Progenitor cell of endocrine pancreas (in vitro differentiated cells): Measurements from ENCODE around the gene TMEM17. TPM values are rescaled to one million over a fixed set of nuclear protein-coding genes. Genes with fewer than 3 reads are reported as not detected.

ENCODE experiments used
- DNase-seq: peaks from one replicate; pipeline ENCODE4 v3.0.0; 2021; ENCODE audit warnings: low spot score; ENCODE audit not compliant: unreplicated experiment
- H3K27ac Mint-ChIP-seq: 2 replicates; pipeline ENCODE4 v1.8.0; 2021; ENCODE audit warnings: mild to moderate bottlenecking, moderate library complexity, mixed read lengths
- H3K27me3 Mint-ChIP-seq: 2 replicates; pipeline ENCODE4 v1.8.0; 2021; ENCODE audit warnings: mixed read lengths
- H3K36me3 Mint-ChIP-seq: 2 replicates; pipeline ENCODE4 v1.8.0; 2022; ENCODE audit warnings: mixed read lengths; ENCODE audit not compliant: insufficient read depth
- H3K4me1 Mint-ChIP-seq: 2 replicates; pipeline ENCODE4 v1.8.0; 2021; ENCODE audit warnings: low read depth, mixed read lengths
- H3K4me3 Mint-ChIP-seq: 2 replicates; pipeline ENCODE4 v1.8.0; 2021; ENCODE audit warnings: low read depth, mild to moderate bottlenecking, moderate library complexity, mixed read lengths
- H3K9me3 Mint-ChIP-seq: 2 replicates; pipeline ENCODE4 v1.8.0; 2021; ENCODE audit warnings: low read depth, mixed read lengths
- total RNA-seq: library from RNA; stranded (reverse); gene quantifications from 2 replicates; pipeline ENCODE4 v1.2.1, GENCODE V29; 2021
- TF ChIP-seq, protein P1 (sequence below): fragments of 200-600 bp; sonication (generic); IDR thresholded peaks from one replicate; pipeline ENCODE4 v1.5.0; 2021; ENCODE audit warnings: antibody characterized with exemption, mild to moderate bottlenecking; ENCODE audit not compliant: unreplicated experiment

Gene TMEM17
- total RNA-seq, 1 donor from 2014 or later, result 5.9 TPM

DNA sequence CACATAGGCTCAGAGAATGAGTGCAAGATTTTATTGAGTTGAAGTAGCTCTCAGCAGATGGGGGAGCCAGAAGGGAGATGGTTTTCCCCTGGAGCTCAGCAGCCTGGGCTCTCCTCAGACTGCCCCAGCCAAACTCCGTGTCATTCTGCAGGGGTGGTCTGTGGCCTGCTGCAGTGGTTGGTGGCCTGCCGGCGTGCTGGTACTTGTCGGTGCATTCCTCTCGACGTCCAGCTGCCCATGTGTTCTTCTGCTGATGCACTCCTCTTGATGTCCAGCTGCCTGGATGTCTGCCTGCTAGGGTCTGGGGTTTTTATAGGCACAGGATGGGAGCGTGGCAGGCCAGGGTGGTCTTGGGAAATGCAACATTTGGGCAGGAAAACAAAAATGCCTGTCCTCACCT, 25.6 kb upstream of the TMEM17 start:
- H3K4me1 Mint-ChIP-seq, result peaks cover 20% of the 10 kb centered on the region
- H3K27ac Mint-ChIP-seq, result no peak overlapping the region
- no peak for DNase-seq
- TF ChIP-seq, protein P1, sequence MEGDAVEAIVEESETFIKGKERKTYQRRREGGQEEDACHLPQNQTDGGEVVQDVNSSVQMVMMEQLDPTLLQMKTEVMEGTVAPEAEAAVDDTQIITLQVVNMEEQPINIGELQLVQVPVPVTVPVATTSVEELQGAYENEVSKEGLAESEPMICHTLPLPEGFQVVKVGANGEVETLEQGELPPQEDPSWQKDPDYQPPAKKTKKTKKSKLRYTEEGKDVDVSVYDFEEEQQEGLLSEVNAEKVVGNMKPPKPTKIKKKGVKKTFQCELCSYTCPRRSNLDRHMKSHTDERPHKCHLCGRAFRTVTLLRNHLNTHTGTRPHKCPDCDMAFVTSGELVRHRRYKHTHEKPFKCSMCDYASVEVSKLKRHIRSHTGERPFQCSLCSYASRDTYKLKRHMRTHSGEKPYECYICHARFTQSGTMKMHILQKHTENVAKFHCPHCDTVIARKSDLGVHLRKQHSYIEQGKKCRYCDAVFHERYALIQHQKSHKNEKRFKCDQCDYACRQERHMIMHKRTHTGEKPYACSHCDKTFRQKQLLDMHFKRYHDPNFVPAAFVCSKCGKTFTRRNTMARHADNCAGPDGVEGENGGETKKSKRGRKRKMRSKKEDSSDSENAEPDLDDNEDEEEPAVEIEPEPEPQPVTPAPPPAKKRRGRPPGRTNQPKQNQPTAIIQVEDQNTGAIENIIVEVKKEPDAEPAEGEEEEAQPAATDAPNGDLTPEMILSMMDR, result no peak
- H3K36me3 Mint-ChIP-seq, result peaks cover 7% of the 10 kb centered on the region
- no peak overlapping the region for H3K4me3 Mint-ChIP-seq
- peaks cover 11% of the 10 kb centered on the region for H3K9me3 Mint-ChIP-seq
- no peaks in the 10 kb centered on the region for H3K27me3 Mint-ChIP-seq

DNA sequence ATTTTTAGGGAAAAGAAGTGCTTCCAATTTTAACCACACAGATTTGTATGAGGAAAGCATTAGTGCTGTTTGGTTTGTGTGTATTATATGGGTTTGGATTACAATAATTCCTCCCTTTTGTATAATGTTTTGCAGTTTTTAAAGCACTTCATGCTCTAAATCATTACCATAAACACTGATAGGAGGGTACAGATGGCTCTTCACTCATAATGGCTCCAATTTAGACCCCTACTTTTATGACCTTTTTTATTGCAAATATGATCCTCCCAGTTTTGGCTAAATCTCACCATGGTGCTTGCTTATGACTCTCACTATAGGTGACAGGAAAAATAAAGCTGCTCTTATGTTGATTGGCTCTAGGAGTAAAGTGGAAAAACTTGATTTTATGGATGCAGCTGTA, 23.8 kb upstream of the TMEM17 start:
- H3K36me3 Mint-ChIP-seq, result peaks cover 4% of the 10 kb centered on the region
- DNase-seq, result no peak
- no peaks in the 10 kb centered on the region for H3K27me3 Mint-ChIP-seq
- TF ChIP-seq, protein P1, result no peak
- H3K27ac Mint-ChIP-seq, result no peak overlapping the region
- no peak overlapping the region for H3K4me3 Mint-ChIP-seq
- H3K9me3 Mint-ChIP-seq, result peaks cover 7% of the 10 kb centered on the region
- H3K4me1 Mint-ChIP-seq, result peaks cover 31% of the 10 kb centered on the region

DNA sequence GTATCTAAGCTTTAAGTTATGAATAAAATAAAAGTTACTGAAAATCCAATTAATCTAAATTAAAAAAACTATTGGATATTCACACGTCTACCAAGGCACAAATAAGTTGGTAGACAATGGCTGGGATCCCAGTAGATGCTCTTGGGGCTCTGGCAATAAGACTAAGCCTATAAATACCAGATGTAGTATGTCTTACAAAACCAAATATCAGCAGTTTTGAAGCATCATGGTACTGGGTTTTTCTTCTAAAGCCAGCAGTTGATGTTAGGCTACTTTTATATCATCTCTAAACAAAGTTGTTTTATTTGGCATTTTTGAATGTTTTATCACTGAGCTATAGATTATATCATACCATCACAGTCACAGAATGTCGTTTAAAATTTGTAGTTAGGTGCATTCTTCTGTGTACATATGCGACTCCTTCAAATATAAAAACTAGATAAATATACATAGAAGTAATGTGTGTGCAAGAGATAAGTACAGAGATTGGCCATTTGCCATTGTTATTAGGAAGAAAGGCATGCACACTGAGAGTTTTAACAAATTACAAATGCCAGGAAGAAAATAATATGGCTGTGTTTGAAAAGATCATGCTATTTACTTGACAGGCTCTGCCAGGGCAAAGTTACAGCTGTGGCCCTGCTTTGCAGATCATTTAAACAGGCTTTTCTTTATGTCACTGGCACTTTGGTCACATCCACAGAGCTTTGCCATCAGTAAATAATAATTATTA, 21.6 kb upstream of the TMEM17 start:
- Mint-ChIP-seq H3K36me3 (peaks cover 2% of the 10 kb centered on the region), H3K4me3 (no peak overlapping the region), H3K27me3 (no peaks in the 10 kb centered on the region), H3K27ac (no peak overlapping the region), H3K9me3 (peaks cover 9% of the 10 kb centered on the region), H3K4me1 (peaks cover 31% of the 10 kb centered on the region)
- TF ChIP-seq, protein P1, result no peak
- DNase-seq, result no peak

DNA sequence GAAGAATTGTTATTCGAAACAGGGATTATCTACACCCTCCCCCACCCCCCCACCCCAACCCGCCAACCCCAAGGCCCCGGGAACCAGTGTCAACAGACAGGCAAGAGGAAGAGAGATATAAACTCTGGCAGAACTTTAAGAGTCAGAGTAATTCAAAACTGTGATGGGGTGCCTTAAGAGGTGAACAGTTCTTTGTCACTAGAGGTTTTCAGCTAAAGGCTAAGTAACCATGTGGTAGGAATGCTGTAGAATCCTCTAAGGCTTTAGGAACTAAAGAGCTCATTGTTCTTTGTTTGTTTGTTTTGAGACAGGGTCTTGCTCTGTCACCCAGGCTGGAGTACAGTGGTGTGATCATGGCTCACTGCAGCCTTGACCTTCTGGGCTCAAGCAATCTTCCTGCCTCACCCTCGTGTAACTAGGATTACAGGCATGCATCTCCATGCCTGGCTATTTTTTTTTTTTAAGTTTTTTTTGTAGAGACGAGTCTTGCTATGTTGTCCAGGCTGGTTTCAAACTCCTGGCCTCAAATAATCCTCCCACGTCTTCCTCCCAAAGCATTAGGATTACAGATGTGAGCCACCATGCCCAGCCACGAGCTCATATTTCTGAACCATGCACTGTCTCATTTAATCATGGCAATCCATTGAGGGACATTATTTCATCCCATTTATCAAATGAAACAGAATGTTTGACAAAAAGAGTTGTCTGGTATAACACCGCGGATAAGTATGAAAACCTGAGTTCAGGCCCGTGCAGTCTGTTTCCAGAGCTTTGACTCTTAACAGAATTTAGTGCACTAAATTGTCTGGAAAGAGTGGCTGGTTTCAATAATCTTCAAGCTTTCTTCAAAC, 20.8 kb upstream of the TMEM17 start:
- no peak overlapping the region for H3K4me3 Mint-ChIP-seq
- no peak for DNase-seq
- H3K27me3 Mint-ChIP-seq, result no peaks in the 10 kb centered on the region
- H3K27ac Mint-ChIP-seq, result peak overlapping the region; percentile 79
- peaks cover 31% of the 10 kb centered on the region for H3K4me1 Mint-ChIP-seq
- peaks cover 2% of the 10 kb centered on the region for H3K36me3 Mint-ChIP-seq
- peaks cover 9% of the 10 kb centered on the region for H3K9me3 Mint-ChIP-seq
- TF ChIP-seq, protein P1, result no peak

DNA sequence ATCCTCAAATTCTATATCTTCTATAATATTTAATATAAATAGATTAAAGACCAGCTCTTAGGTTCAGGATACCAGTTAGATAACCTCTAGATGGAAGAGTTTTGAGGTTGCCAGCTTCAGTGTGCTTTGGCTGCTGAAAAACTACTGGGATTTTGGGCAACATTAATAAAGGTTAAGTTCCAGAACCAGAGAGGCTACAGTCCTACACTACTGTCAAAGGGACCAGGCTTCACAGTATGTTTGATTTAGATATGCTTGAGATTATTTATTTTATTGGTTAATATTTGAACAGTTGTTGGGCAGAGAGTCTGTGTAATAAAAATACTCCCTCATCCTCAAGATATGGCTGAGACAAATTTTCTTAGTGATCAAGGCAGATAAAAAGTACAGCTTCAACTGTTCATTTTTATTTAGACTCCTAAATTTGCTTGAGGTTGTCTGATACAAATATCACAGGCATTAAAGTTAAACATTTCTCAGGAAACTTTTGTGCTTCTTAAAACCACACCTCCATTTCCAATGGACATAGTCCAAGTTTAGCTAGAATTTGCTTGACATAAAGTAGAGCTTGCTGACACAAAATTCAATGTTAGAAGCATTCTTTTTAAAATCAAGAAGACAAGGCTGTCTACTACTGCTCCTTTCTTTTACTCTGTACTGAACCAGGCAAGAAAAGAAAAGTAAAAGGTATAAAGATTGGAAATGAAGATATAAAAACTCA, 19.7 kb upstream of the TMEM17 start:
- TF ChIP-seq, protein P1, result no peak
- peaks cover 2% of the 10 kb centered on the region for H3K36me3 Mint-ChIP-seq
- peaks cover 31% of the 10 kb centered on the region for H3K4me1 Mint-ChIP-seq
- H3K4me3 Mint-ChIP-seq, result no peak overlapping the region
- H3K27ac Mint-ChIP-seq, result no peak overlapping the region
- no peak for DNase-seq
- H3K9me3 Mint-ChIP-seq, result peaks cover 9% of the 10 kb centered on the region
- no peaks in the 10 kb centered on the region for H3K27me3 Mint-ChIP-seq
